Hepatocyte (in vitro differentiated cells): ENCODE results near the gene L3HYPDH.

Experiments
- CTCF ChIP-seq: fragments of 200-600 bp; sonication (generic); IDR thresholded peaks from 2 replicates; pipeline ENCODE4 v1.5.1; 2016; ENCODE audit warnings: antibody characterized with exemption, mild to moderate bottlenecking; ENCODE audit not compliant: poor library complexity
- EZH2 ChIP-seq: fragments of 200-600 bp; sonication (generic); IDR thresholded peaks from 2 replicates; pipeline ENCODE4 v1.6.1; 2016; ENCODE audit warnings: antibody characterized with exemption, mild to moderate bottlenecking, borderline replicate concordance
- EZH2phosphoT487 ChIP-seq: fragments of 200-600 bp; sonication (generic); IDR thresholded peaks from one replicate; pipeline ENCODE4 v1.6.1; 2018; ENCODE audit warnings: antibody characterized with exemption, mild to moderate bottlenecking, low read depth, moderate library complexity; ENCODE audit not compliant: unreplicated experiment, severe bottlenecking

- TF ChIP-seq CTCF (no peak), EZH2 (no peak), EZH2phosphoT487 (no peak)
Observed at GRCh38 chr14:59482541-59483331, 1.5 kb downstream of the L3HYPDH start.
